ENCODE measurements around the gene MEF2A.
"Not testable (repeated sequence)": the region's sequence is repeated elsewhere in the genome, so short reads cannot be mapped to it uniquely, and the experiment has no call there.

The MEF2A gene

GRCh38 chr15:99651023-99651807 is 85.4 kb downstream of the MEF2A start:
- DNase-seq (ENCODE audit: low spot score), result peak; percentile 59

- no peak for DNase-seq (ENCODE audit: low spot score)
These were observed 90.4 kb downstream of the MEF2A start for GRCh38 chr15:99656205-99656604.

- DNase-seq (ENCODE audit: low spot score), result no peak
These were observed 92.2 kb downstream of the MEF2A start for GRCh38 chr15:99657996-99658395.

- DNase-seq (ENCODE audit: low spot score), result no peak
These were observed 97.1 kb downstream of the MEF2A start for GRCh38 chr15:99662903-99663302.

- DNase-seq (ENCODE audit: low spot score), result not testable (repeated sequence)
These were observed 100.3 kb downstream of the MEF2A start for GRCh38 chr15:99666073-99666472.

GRCh38 chr15:99668533-99669182 is 102.9 kb downstream of the MEF2A start:
- no peak for DNase-seq (ENCODE audit: low spot score)

GRCh38 chr15:99669250-99669649 is 103.5 kb downstream of the MEF2A start:
- no peak for DNase-seq (ENCODE audit: low spot score)

- DNase-seq (ENCODE audit: low spot score), result no peak
These were observed 106.3 kb downstream of the MEF2A start for GRCh38 chr15:99671926-99672635.

- DNase-seq (ENCODE audit: low spot score), result no peak
These were observed 107.3 kb downstream of the MEF2A start for GRCh38 chr15:99673111-99673510.

GRCh38 chr15:99674279-99674678 is 108.5 kb downstream of the MEF2A start:
- no peak for DNase-seq (ENCODE audit: low spot score)

- DNase-seq (ENCODE audit: low spot score), result no peak
These were observed 111.9 kb downstream of the MEF2A start for GRCh38 chr15:99677540-99678134.

GRCh38 chr15:99680276-99680675 is 114.5 kb downstream of the MEF2A start:
- DNase-seq (ENCODE audit: low spot score), result no peak

- no peak for DNase-seq (ENCODE audit: low spot score)
These were observed 116.2 kb downstream of the MEF2A start for GRCh38 chr15:99681990-99682389.

GRCh38 chr15:99682455-99682854 is 116.7 kb downstream of the MEF2A start:
- peak; percentile 72 for DNase-seq (ENCODE audit: low spot score)

GRCh38 chr15:99683000-99683670 is 117.4 kb downstream of the MEF2A start:
- DNase-seq (ENCODE audit: low spot score), result no peak

- no peak for DNase-seq (ENCODE audit: low spot score)
These were observed 120.5 kb downstream of the MEF2A start for GRCh38 chr15:99686290-99686689.

- DNase-seq (ENCODE audit: low spot score), result no peak
These were observed 127.0 kb downstream of the MEF2A start for GRCh38 chr15:99692825-99693224.

GRCh38 chr15:99696096-99696495 is 130.3 kb downstream of the MEF2A start:
- no peak for DNase-seq (ENCODE audit: low spot score)

GRCh38 chr15:99702895-99703602 is 137.3 kb downstream of the MEF2A start:
- DNase-seq (ENCODE audit: low spot score), result peak; percentile 12

- peak; percentile 94 for DNase-seq (ENCODE audit: low spot score)
These were observed 138.0 kb downstream of the MEF2A start for GRCh38 chr15:99703603-99704443.
